ENCODE results near the gene KRT74. TPM values are rescaled to one million over a fixed set of nuclear protein-coding genes. Genes with fewer than 3 reads are reported as not detected.

Gene KRT74
- total RNA-seq, 2 experiments from 2014 or later = not detected

GRCh38 chr12:52570511-52570910 is 3.1 kb downstream of the KRT74 start:
- Mint-ChIP-seq H3K27me3 (peaks cover 10% of the 10 kb centered on the region), H3K36me3 (ENCODE audit: low read depth) (no peaks in the 10 kb centered on the region), H3K27ac (no peak overlapping the region), H3K4me3 (no peak overlapping the region), H3K9me3 (no peaks in the 10 kb centered on the region), H3K4me1 (ENCODE audit: low read depth) (peaks cover 3% of the 10 kb centered on the region)
- TF ChIP-seq CTCF (IDR thresholded peaks at IDR 0.05) = no peak
- ATAC-seq = no peak
- ChIA-PET CTCF (interaction anchor here (1.2 to 3.3 kb wide), 2 partner anchors 12 to 310 kb away, joined by 3 to 11 read pairs; no protein-coding TSS in a partner anchor), POLR2A (no interaction called here)
- intact Hi-C loops (cut with micrococcal nuclease) = no loop called here
- DNase-seq = no peak

GRCh38 chr12:52568111-52568510 is 5.5 kb downstream of the KRT74 start:
- Mint-ChIP-seq H3K27me3 (peaks cover 17% of the 10 kb centered on the region), H3K36me3 (ENCODE audit: low read depth) (no peaks in the 10 kb centered on the region), H3K9me3 (no peaks in the 10 kb centered on the region), H3K4me1 (ENCODE audit: low read depth) (peaks cover 3% of the 10 kb centered on the region), H3K27ac (no peak overlapping the region), H3K4me3 (no peak overlapping the region)
- intact Hi-C loops (cut with micrococcal nuclease) = no loop called here
- CTCF ChIA-PET = interaction anchor here (0.8 to 2.1 kb wide), 3 partner anchors 13 to 413 kb away, joined by 3 to 7 read pairs (median 3); no protein-coding TSS in a partner anchor
- DNase-seq (no peak), ATAC-seq (no peak)
- no peak for TF ChIP-seq CTCF (IDR thresholded peaks at IDR 0.05)
- POLR2A ChIA-PET = no interaction called here

- Mint-ChIP-seq H3K36me3 (ENCODE audit: low read depth) (no peaks in the 10 kb centered on the region), H3K9me3 (no peaks in the 10 kb centered on the region), H3K4me1 (ENCODE audit: low read depth) (peaks cover 3% of the 10 kb centered on the region), H3K27ac (no peak overlapping the region), H3K4me3 (no peak overlapping the region), H3K27me3 (peaks cover 12% of the 10 kb centered on the region)
- peak; percentile 69 for ATAC-seq
- intact Hi-C loops (cut with micrococcal nuclease) = no loop called here
- peak; percentile 16 for DNase-seq
- CTCF ChIA-PET = interaction anchor here (0.9 to 2.1 kb wide), 4 partner anchors 16 to 317 kb away, joined by 4 to 8 read pairs (median 6); no protein-coding TSS in a partner anchor
- TF ChIP-seq CTCF (IDR thresholded peaks at IDR 0.05) = no peak
- POLR2A ChIA-PET = no interaction called here
Observed at GRCh38 chr12:52566847-52567291, 6.8 kb downstream of the KRT74 start.

GRCh38 chr12:52564582-52564981 is 9.1 kb downstream of the KRT74 start:
- ChIA-PET CTCF (interaction anchor here (1.0 to 1.1 kb wide), 2 partner anchors 10 to 19 kb away, joined by 3 to 4 read pairs; no protein-coding TSS in a partner anchor), POLR2A (no interaction called here)
- intact Hi-C loops (cut with micrococcal nuclease) = no loop called here
- Mint-ChIP-seq H3K4me1 (ENCODE audit: low read depth) (peaks cover 3% of the 10 kb centered on the region), H3K9me3 (no peaks in the 10 kb centered on the region), H3K27me3 (peaks cover 9% of the 10 kb centered on the region), H3K27ac (no peak overlapping the region), H3K4me3 (no peak overlapping the region), H3K36me3 (ENCODE audit: low read depth) (no peaks in the 10 kb centered on the region)
- no peak for TF ChIP-seq CTCF (IDR thresholded peaks at IDR 0.05)
- no peak for DNase-seq
- ATAC-seq = no peak

- DNase-seq (no peak), ATAC-seq (no peak)
- Mint-ChIP-seq H3K4me1 (ENCODE audit: low read depth) (peaks cover under 1% of the 10 kb centered on the region), H3K27ac (no peak overlapping the region), H3K36me3 (ENCODE audit: low read depth) (no peaks in the 10 kb centered on the region), H3K27me3 (peaks cover 12% of the 10 kb centered on the region), H3K4me3 (no peak overlapping the region), H3K9me3 (no peaks in the 10 kb centered on the region)
- ChIA-PET POLR2A (no interaction called here), CTCF (interaction anchor here (0.9 to 1.6 kb wide), 3 partner anchors 189 to 322 kb away, joined by 3 to 4 read pairs (median 3); no protein-coding TSS in a partner anchor)
- TF ChIP-seq CTCF (IDR thresholded peaks at IDR 0.05) = no peak
- intact Hi-C loops (cut with micrococcal nuclease) = no loop called here
Observed at GRCh38 chr12:52561880-52562449, 11.7 kb downstream of the KRT74 start.

Measured in activated CD8-positive, alpha-beta T cell treated with anti-CD3 and anti-CD28 coated beads for 36 hours (primary cell).